ENCODE results near the gene GLB1L3. TPM values are rescaled to one million over a fixed set of nuclear protein-coding genes. Genes with fewer than 3 reads are reported as not detected.

GLB1L3 gene
- total RNA-seq, 2 experiments from 2014 or later = 11.2 to 11.9 TPM

- TF ChIP-seq, protein P1, sequence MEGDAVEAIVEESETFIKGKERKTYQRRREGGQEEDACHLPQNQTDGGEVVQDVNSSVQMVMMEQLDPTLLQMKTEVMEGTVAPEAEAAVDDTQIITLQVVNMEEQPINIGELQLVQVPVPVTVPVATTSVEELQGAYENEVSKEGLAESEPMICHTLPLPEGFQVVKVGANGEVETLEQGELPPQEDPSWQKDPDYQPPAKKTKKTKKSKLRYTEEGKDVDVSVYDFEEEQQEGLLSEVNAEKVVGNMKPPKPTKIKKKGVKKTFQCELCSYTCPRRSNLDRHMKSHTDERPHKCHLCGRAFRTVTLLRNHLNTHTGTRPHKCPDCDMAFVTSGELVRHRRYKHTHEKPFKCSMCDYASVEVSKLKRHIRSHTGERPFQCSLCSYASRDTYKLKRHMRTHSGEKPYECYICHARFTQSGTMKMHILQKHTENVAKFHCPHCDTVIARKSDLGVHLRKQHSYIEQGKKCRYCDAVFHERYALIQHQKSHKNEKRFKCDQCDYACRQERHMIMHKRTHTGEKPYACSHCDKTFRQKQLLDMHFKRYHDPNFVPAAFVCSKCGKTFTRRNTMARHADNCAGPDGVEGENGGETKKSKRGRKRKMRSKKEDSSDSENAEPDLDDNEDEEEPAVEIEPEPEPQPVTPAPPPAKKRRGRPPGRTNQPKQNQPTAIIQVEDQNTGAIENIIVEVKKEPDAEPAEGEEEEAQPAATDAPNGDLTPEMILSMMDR (IDR thresholded peaks at IDR 0.05) = no peak
- no peaks in the 10 kb centered on the region for H3K9me3 Mint-ChIP-seq
- CTCF ChIA-PET = no interaction called here
- POLR2A ChIA-PET = interaction anchor here (0.5 to 1.0 kb wide), 2 partner anchors 15 to 35 kb away, joined by 3 read pairs; no protein-coding TSS in a partner anchor
- peaks cover 4% of the 10 kb centered on the region for H3K36me3 Mint-ChIP-seq (ENCODE audit: low read depth)
- ATAC-seq (no peak), DNase-seq (no peak)
- H3K4me3 Mint-ChIP-seq = no peak overlapping the region
- H3K27me3 Mint-ChIP-seq = no peaks in the 10 kb centered on the region
- intact Hi-C loops (cut with micrococcal nuclease) = no loop called here
- no peaks in the 10 kb centered on the region for H3K4me1 Mint-ChIP-seq (ENCODE audit: low read depth)
- no peak overlapping the region for H3K27ac Mint-ChIP-seq
These were observed 13.0 kb downstream of the GLB1L3 start for GRCh38 chr11:134289167-134289566.

DNA sequence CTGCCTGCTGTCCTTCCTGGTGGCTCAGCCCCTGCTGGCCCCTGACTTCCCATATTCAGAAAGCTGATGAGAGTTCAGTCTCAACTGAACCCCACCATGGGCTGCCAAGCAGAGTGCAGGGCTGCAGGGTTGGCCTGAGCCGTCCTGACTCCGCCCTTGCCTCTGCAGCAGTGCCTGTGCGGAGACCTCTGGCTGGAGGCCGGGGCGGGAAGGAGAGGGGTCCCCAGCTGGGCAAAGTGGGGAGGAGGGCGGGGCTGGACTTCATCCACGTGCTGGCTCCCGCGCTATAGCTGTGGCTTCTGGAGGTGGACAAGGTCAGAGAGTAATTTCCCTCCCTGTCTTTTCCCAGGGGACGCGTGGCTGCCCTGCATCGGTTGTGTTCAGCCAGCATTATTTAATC lies 13.6 kb downstream of the GLB1L3 start:
- ChIA-PET CTCF (interaction anchor here (1.7 kb wide), 1 partner anchor 28 kb away, joined by 5 read pairs; no protein-coding TSS in a partner anchor), POLR2A (interaction anchor here (0.6 kb wide), 1 partner anchor 137 kb away, joined by 3 read pairs; no protein-coding TSS in a partner anchor)
- TF ChIP-seq, protein P1 (IDR thresholded peaks at IDR 0.05) = no peak
- DNase-seq = no peak
- Mint-ChIP-seq H3K36me3 (ENCODE audit: low read depth) (peaks cover 3% of the 10 kb centered on the region), H3K27me3 (no peaks in the 10 kb centered on the region), H3K4me3 (no peak overlapping the region), H3K27ac (no peak overlapping the region), H3K9me3 (no peaks in the 10 kb centered on the region), H3K4me1 (ENCODE audit: low read depth) (no peaks in the 10 kb centered on the region)
- intact Hi-C loops (cut with micrococcal nuclease) = no loop called here
- no peak for ATAC-seq

- Mint-ChIP-seq H3K4me3 (no peak overlapping the region), H3K27ac (no peak overlapping the region), H3K4me1 (ENCODE audit: low read depth) (no peaks in the 10 kb centered on the region), H3K27me3 (no peaks in the 10 kb centered on the region), H3K36me3 (ENCODE audit: low read depth) (peaks cover 4% of the 10 kb centered on the region), H3K9me3 (no peaks in the 10 kb centered on the region)
- ChIA-PET POLR2A (no interaction called here), CTCF (interaction anchor here (1.7 kb wide), 1 partner anchor 29 kb away, joined by 5 read pairs; no protein-coding TSS in a partner anchor)
- intact Hi-C loops (cut with micrococcal nuclease) = no loop called here
- TF ChIP-seq, protein P1 (IDR thresholded peaks at IDR 0.05) = no peak
- DNase-seq (no peak), ATAC-seq (no peak)
These were observed 14.5 kb downstream of the GLB1L3 start for GRCh38 chr11:134290646-134291045.

- no peaks in the 10 kb centered on the region for H3K27me3 Mint-ChIP-seq
- H3K4me3 Mint-ChIP-seq = no peak overlapping the region
- H3K36me3 Mint-ChIP-seq (ENCODE audit: low read depth) = peaks cover 3% of the 10 kb centered on the region
- TF ChIP-seq, protein P1 (IDR thresholded peaks at IDR 0.05) = no peak
- ATAC-seq (no peak), DNase-seq (no peak)
- H3K9me3 Mint-ChIP-seq = no peaks in the 10 kb centered on the region
- H3K4me1 Mint-ChIP-seq (ENCODE audit: low read depth) = no peaks in the 10 kb centered on the region
- no peak overlapping the region for H3K27ac Mint-ChIP-seq
- CTCF ChIA-PET = interaction anchor here (1.7 kb wide), 1 partner anchor 29 kb away, joined by 5 read pairs; no protein-coding TSS in a partner anchor
- intact Hi-C loops (cut with micrococcal nuclease) = no loop called here
- POLR2A ChIA-PET = no interaction called here
These were observed 15.0 kb downstream of the GLB1L3 start for GRCh38 chr11:134291196-134291595.

DNA sequence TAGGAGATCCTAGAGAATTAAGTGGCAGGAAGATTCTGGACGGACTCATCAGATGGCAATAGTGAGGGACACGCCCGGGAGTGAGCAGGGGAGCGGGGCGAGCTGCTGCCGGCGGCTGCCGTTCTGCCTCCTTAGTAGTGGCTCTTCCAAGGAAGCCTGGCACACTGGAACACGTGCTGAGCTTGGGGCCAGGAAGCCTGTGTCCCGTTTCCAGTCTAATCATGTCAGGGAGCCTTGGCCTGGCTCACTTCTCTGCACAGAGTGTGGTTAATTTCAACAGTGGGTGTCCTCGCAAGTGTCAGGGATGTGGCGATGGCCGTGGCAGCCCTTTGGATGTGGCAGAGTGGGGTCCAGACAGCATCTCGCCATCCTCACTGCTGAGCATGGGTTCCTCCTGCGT lies 16.5 kb downstream of the GLB1L3 start:
- TF ChIP-seq, protein P1 (IDR thresholded peaks at IDR 0.05) = no peak
- Mint-ChIP-seq H3K4me3 (no peak overlapping the region), H3K4me1 (ENCODE audit: low read depth) (no peaks in the 10 kb centered on the region), H3K27ac (no peak overlapping the region), H3K36me3 (ENCODE audit: low read depth) (peaks cover 2% of the 10 kb centered on the region), H3K27me3 (no peaks in the 10 kb centered on the region), H3K9me3 (no peaks in the 10 kb centered on the region)
- DNase-seq (no peak), ATAC-seq (no peak)
- POLR2A ChIA-PET = interaction anchor here (0.9 kb wide), 1 partner anchor 16 kb away, joined by 4 read pairs; no protein-coding TSS in a partner anchor
- CTCF ChIA-PET = no interaction called here
- intact Hi-C loops (cut with micrococcal nuclease) = no loop called here
